HepG2 (cell line): ENCODE results near the gene STBD1. TPM values are rescaled to one million over a fixed set of nuclear protein-coding genes. Genes with fewer than 3 reads are reported as not detected.

Experiments
- BRD4 ChIP-seq: sonication (generic); formaldehyde crosslinking; IDR thresholded peaks from 2 replicates; pipeline ENCODE4 v1.4.0; 2020; ENCODE audit warnings: missing genetic modification reagents
- GATAD1 ChIP-seq: IDR thresholded peaks from 2 replicates; pipeline ENCODE4 v1.6.1; 2016; ENCODE audit warnings: missing genetic modification reagents, missing compliant biosample characterization
- GPN1 ChIP-seq: sonication (generic); formaldehyde crosslinking; IDR thresholded peaks from 2 replicates; pipeline ENCODE4 v1.5.1; 2020; ENCODE audit warnings: missing genetic modification reagents, borderline replicate concordance
- GTF2F1 ChIP-seq: fragments of 150-350 bp; IDR thresholded peaks from 2 replicates; pipeline ENCODE4 v1.6.1; 2014; ENCODE audit warnings: low read length
- HNRNPL ChIP-seq: fragments of 200-400 bp; formaldehyde crosslinking; IDR thresholded peaks from 2 replicates; pipeline ENCODE4 v1.6.1; 2017; ENCODE audit warnings: mild to moderate bottlenecking, low read depth, low read length
- MED1 ChIP-seq: sonication (generic); formaldehyde crosslinking; IDR thresholded peaks from 2 replicates; pipeline ENCODE4 v1.4.0; 2020; ENCODE audit warnings: missing genetic modification reagents
- MYPOP ChIP-seq: sonication (generic); formaldehyde crosslinking; IDR thresholded peaks from 2 replicates; pipeline ENCODE4 v1.8.1; 2023; ENCODE audit warnings: mild to moderate bottlenecking, moderate library complexity, missing genetic modification reagents
- NPAS2 ChIP-seq: sonication (generic); formaldehyde crosslinking; IDR thresholded peaks from 2 replicates; pipeline ENCODE4 v1.8.0; 2022; ENCODE audit warnings: mild to moderate bottlenecking, missing genetic modification reagents, borderline replicate concordance
- RXRB ChIP-seq: IDR thresholded peaks from 2 replicates; pipeline ENCODE4 v1.6.1; 2016; ENCODE audit warnings: borderline replicate concordance, missing genetic modification reagents, missing compliant biosample characterization
- SIN3A ChIP-seq: IDR thresholded peaks from 2 replicates; pipeline ENCODE4 v1.6.1; 2011; ENCODE audit warnings: low read depth, mild to moderate bottlenecking, control low read depth, low read length, borderline replicate concordance
- SMYD3 ChIP-seq: sonication (generic); formaldehyde crosslinking; IDR thresholded peaks from 2 replicates; pipeline ENCODE4 v1.8.1; 2023; ENCODE audit warnings: mild to moderate bottlenecking, missing genetic modification reagents
- SPEN ChIP-seq: sonication (generic); formaldehyde crosslinking; IDR thresholded peaks from 2 replicates; pipeline ENCODE4 v1.5.1; 2020; ENCODE audit warnings: low read depth, mild to moderate bottlenecking, missing genetic modification reagents
- THAP11 ChIP-seq: IDR thresholded peaks from 2 replicates; pipeline ENCODE4 v1.6.1; 2016; ENCODE audit warnings: missing biosample characterization, missing genetic modification reagents
- ZIK1 ChIP-seq: sonication (generic); formaldehyde crosslinking; IDR thresholded peaks from 2 replicates; pipeline ENCODE4 v1.5.0; 2020; ENCODE audit warnings: mild to moderate bottlenecking, low read depth, missing genetic modification reagents, borderline replicate concordance
- ZNF136 ChIP-seq: sonication (generic); formaldehyde crosslinking; IDR thresholded peaks from 2 replicates; pipeline ENCODE4 v1.8.1; 2022; ENCODE audit warnings: low read depth, mild to moderate bottlenecking, moderate library complexity, missing genetic modification reagents
- ZNF205 ChIP-seq: IDR thresholded peaks from 2 replicates; pipeline ENCODE4 v1.6.1; 2018; ENCODE audit warnings: missing biosample characterization, missing genetic modification reagents
- ZNF292 ChIP-seq: sonication (generic); formaldehyde crosslinking; IDR thresholded peaks from 2 replicates; pipeline ENCODE4 v1.8.1; 2022; ENCODE audit warnings: mild to moderate bottlenecking, low read depth, missing genetic modification reagents, borderline replicate concordance
- ZNF335 ChIP-seq: sonication (generic); formaldehyde crosslinking; IDR thresholded peaks from 2 replicates; pipeline ENCODE4 v1.4.0; 2020; ENCODE audit warnings: missing genetic modification reagents
- ZNF598 ChIP-seq: sonication (generic); formaldehyde crosslinking; IDR thresholded peaks from 2 replicates; pipeline ENCODE4 v1.5.1; 2020; ENCODE audit warnings: mild to moderate bottlenecking, missing genetic modification reagents, borderline replicate concordance
- ZNF629 ChIP-seq: sonication (generic); formaldehyde crosslinking; conservative IDR thresholded peaks from 2 replicates; pipeline ENCODE4 v1.5.0; 2020; ENCODE audit warnings: missing genetic modification reagents
- ZNF709 ChIP-seq: sonication (generic); formaldehyde crosslinking; IDR thresholded peaks from 2 replicates; pipeline ENCODE4 v1.5.0; 2020; ENCODE audit warnings: mild to moderate bottlenecking, missing genetic modification reagents
- ZNF761 ChIP-seq: sonication (generic); formaldehyde crosslinking; conservative IDR thresholded peaks from 2 replicates; pipeline ENCODE4 v1.4.0; 2020; ENCODE audit warnings: mild to moderate bottlenecking, missing genetic modification reagents
- polyA plus RNA-seq, 8 experiments: library from polyadenylated mRNA; depleted of rRNA in 3 of 8; stranded (reverse) in 7 of 8; unstranded in 1 of 8; fragments of >200 nt; fragmentation: Illumina TruSeq in 4 of 8; extraction: Trizol in 4 of 8; gene quantifications; 2 replicates each; pipeline versions ENCODE4 v1.2.1 to v1.2.3, GENCODE V29; 2011 to 2016; ENCODE audit warnings: low read depth in 4 of 8, missing spikeins in 1 of 8, mixed read lengths in 1 of 8; ENCODE audit not compliant: insufficient read depth in 1 of 8
- total RNA-seq, 5 experiments: library from RNA; depleted of rRNA; stranded (reverse); fragments of >200 nt; fragmentation: Illumina TruSeq; extraction: Trizol; gene quantifications; 2 replicates each; pipeline ENCODE4 v1.2.3, GENCODE V29; 2016; ENCODE audit warnings: low read depth in 1 of 5
- TF ChIP-seq, protein P1 (sequence below): sonication (generic); formaldehyde crosslinking; conservative IDR thresholded peaks from 2 replicates; pipeline ENCODE4 v1.5.0; 2020; ENCODE audit warnings: missing genetic modification reagents
- TF ChIP-seq, protein P2 (sequence below): sonication (generic); formaldehyde crosslinking; IDR thresholded peaks from 2 replicates; pipeline ENCODE4 v1.4.0; 2020; ENCODE audit warnings: missing genetic modification reagents
- TF ChIP-seq, protein P3 (sequence below): sonication (generic); formaldehyde crosslinking; IDR thresholded peaks from 2 replicates; pipeline ENCODE4 v1.5.0; 2020; ENCODE audit warnings: mild to moderate bottlenecking, missing genetic modification reagents, moderate library complexity

The STBD1 gene
- total and polyA plus RNA-seq, 2 of the 13 experiments (the other 11 are each of a cell fraction or from before 2014, with no cell fraction given): 2.8 to 4.3 TPM

DNA sequence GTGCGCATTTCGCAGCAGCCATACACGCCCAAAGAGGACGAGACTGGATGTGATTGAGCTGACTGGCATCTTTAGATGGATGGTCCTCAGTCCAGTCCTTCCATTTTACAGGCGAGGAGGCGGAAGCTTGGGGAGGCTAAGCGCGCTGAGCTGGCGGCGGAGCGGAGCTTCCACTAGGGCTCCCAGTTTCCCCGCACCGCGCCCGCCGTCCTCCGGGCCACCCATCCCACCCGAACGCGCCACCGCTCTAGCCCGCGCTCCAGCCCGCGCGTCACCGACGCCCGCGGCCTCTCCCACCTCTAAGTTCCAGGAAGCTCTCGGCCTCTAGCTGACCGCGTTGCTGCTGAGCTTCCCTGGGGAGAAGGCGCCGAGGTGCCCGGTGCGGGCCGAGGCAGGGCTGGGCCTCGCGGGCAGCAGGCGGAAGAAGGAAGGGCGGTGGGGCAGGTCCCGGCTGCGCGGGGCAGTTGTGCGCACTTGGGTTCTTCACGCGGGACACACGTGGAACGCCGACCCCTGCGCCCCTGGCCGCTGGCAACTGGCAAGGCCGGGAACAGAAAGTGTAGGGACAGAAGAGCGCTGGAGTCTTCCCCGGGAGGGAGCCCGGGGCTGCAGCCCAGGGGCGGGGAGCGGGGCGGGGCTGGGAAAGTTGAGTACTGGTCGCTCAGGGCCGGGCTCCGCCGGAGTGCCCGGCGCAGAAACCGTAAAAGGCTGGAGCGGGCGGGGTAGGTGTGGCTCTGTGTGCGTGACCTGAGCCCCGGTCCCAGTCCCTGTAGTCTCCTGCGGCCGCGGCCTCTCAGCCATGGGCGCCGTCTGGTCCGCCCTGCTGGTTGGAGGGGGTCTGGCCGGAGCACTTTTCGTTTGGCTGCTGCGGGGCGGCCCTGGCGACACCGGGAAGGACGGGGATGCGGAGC lies at the start of gene STBD1 (continued):
- TF ChIP-seq, protein P1, sequence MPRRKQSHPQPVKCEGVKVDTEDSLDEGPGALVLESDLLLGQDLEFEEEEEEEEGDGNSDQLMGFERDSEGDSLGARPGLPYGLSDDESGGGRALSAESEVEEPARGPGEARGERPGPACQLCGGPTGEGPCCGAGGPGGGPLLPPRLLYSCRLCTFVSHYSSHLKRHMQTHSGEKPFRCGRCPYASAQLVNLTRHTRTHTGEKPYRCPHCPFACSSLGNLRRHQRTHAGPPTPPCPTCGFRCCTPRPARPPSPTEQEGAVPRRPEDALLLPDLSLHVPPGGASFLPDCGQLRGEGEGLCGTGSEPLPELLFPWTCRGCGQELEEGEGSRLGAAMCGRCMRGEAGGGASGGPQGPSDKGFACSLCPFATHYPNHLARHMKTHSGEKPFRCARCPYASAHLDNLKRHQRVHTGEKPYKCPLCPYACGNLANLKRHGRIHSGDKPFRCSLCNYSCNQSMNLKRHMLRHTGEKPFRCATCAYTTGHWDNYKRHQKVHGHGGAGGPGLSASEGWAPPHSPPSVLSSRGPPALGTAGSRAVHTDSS (CRISPR knock-in tag): no peak
- TF ChIP-seq ZNF598 (CRISPR knock-in tag) (no peak), MED1 (CRISPR knock-in tag) (peak; percentile 65; the same call in 1 of the 2 replicates), HNRNPL (0 out of 2 replicates have a peak, but pooled peaks have one; percentile 48), ZNF292 (CRISPR knock-in tag) (peak; percentile 39; the same call in 1 of the 2 replicates), SMYD3 (CRISPR knock-in tag) (0 out of 2 replicates have a peak, but pooled peaks have one; percentile 35), GPN1 (CRISPR knock-in tag) (no peak), RXRB (CRISPR knock-in tag) (peak; percentile 46; the same call in 1 of the 2 replicates), SIN3A (peak; percentile 18; the same call in 1 of the 2 replicates), ZNF205 (CRISPR knock-in tag) (peak; percentile 51; the same call in 1 of the 2 replicates), ZNF335 (0 out of 2 replicates have a peak, but pooled peaks have one; percentile 25), NPAS2 (no peak), BRD4 (CRISPR knock-in tag) (peak; percentile 72), ZNF761 (CRISPR knock-in tag) (peak; percentile 75; the same call in 1 of the 2 replicates), ZNF709 (0 out of 2 replicates have a peak, but pooled peaks have one; percentile 51), THAP11 (CRISPR knock-in tag) (peak; percentile 67), SPEN (CRISPR knock-in tag) (no peak), MYPOP (peak; percentile 81; the same call in 1 of the 2 replicates), GATAD1 (CRISPR knock-in tag) (0 out of 2 replicates have a peak, but pooled peaks have one; percentile 56), ZNF136 (CRISPR knock-in tag) (0 out of 2 replicates have a peak, but pooled peaks have one; percentile 5), ZNF629 (CRISPR knock-in tag) (0 out of 2 replicates have a peak, but pooled peaks have one; percentile 22), ZIK1 (CRISPR knock-in tag) (peak; percentile 75; the same call in 1 of the 2 replicates), GTF2F1 (no peak)
- TF ChIP-seq, protein P2, sequence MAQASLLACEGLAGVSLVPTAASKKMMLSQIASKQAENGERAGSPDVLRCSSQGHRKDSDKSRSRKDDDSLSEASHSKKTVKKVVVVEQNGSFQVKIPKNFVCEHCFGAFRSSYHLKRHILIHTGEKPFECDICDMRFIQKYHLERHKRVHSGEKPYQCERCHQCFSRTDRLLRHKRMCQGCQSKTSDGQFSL (CRISPR knock-in tag): peak; percentile 69; the same call in 1 of the 2 replicates
- TF ChIP-seq, protein P3, sequence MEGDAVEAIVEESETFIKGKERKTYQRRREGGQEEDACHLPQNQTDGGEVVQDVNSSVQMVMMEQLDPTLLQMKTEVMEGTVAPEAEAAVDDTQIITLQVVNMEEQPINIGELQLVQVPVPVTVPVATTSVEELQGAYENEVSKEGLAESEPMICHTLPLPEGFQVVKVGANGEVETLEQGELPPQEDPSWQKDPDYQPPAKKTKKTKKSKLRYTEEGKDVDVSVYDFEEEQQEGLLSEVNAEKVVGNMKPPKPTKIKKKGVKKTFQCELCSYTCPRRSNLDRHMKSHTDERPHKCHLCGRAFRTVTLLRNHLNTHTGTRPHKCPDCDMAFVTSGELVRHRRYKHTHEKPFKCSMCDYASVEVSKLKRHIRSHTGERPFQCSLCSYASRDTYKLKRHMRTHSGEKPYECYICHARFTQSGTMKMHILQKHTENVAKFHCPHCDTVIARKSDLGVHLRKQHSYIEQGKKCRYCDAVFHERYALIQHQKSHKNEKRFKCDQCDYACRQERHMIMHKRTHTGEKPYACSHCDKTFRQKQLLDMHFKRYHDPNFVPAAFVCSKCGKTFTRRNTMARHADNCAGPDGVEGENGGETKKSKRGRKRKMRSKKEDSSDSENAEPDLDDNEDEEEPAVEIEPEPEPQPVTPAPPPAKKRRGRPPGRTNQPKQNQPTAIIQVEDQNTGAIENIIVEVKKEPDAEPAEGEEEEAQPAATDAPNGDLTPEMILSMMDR (CRISPR knock-in tag): peak; percentile 15; the same call in 1 of the 2 replicates
